ENCODE data around the gene OR52K2.
"Not testable (repeated sequence)": the region's sequence is repeated elsewhere in the genome, so short reads cannot be mapped to it uniquely, and the experiment has no call there.

OR52K2 gene

DNA sequence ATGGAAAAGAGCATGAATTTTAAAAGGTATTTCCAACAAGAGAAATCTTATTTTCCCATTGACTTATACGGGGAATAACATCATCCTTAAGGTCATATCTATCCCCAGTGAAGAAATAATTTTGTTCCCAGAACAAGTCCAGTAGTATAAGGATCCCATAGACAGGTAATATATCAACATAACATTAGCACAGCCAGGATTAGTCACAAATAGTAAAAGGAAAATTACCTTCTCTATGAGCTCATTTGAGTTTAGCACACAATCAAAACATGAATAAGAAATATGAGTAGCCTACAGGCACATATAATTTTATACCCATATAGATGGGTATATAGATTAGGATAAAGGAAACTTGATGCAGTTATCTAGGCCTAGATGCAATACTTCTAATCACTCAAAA is 30.5 kb downstream of the OR52K2 start:
- no peak for TF ChIP-seq CTCF (IDR thresholded peaks at IDR 0.05; ENCODE audit: insufficient read depth, low read depth, low read length, missing control alignments)
- DNase-seq (ENCODE audit: low read depth): no peak
- no peak overlapping the region for H3K4me3 ChIP-seq (ENCODE audit: low read depth, low read length)

DNA sequence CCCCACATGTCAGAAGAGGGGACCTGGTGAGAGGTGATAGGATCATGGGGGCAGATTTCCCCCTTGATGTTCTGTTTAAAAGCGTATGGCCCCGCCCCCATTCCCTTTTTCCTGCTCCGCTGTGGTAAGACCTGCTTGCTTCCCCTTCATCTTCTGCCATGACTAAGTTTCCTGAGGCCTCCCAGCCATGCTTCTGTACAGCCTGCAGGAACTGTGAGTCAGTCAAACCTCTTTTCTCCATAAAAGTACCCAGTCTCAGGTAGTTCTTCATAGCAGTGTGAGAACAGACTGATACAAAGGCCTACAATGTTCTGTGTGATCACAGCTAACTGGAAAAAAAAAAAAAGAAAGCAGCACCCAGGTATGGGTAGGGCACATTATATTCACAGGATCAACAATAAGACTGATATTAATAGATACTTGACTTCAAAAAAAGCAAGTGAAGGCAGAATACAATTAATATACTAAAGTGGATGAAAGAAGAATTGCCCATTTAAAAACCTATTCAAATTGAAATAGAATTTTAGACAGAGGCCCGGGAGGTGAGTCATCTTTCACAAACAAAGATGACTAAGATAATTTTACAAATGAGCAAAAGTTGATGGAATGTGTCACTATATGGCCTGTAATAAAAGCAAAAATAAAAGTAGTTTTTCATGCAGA is 31.6 kb downstream of the OR52K2 start:
- no peak for TF ChIP-seq CTCF (IDR thresholded peaks at IDR 0.05; ENCODE audit: insufficient read depth, low read depth, low read length, missing control alignments)
- H3K4me3 ChIP-seq (ENCODE audit: low read depth, low read length): no peak overlapping the region
- no peak for DNase-seq (ENCODE audit: low read depth)

DNA sequence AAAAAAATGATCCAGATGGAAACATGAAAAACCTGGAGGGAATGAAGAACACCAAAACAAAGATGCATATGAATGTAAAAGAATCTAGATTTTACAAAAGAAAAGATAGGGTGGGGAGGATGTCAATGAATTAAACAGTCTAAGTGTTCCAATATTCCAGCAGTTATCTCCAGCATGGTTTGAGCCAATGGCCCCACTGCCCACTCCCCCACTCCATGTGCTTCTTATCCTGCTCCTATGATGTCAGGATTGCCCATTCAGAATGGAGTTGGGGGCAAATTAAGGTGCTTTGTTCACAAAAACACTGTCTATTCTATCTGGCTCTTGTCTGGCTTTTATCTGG is 32.1 kb downstream of the OR52K2 start:
- no peak for DNase-seq (ENCODE audit: low read depth)
- TF ChIP-seq CTCF (IDR thresholded peaks at IDR 0.05; ENCODE audit: insufficient read depth, low read depth, low read length, missing control alignments): no peak
- no peak overlapping the region for H3K4me3 ChIP-seq (ENCODE audit: low read depth, low read length)

GRCh38 chr11:4482445-4482844 is 33.4 kb downstream of the OR52K2 start, which contains the start of gene OR52K1:
Gene OR52K1, plus strand, starts transcription at chr11:4482646. Its CDS starts 6,255 bp downstream, at chr11:4488901.
- DNase-seq (ENCODE audit: low read depth): no peak
- TF ChIP-seq CTCF (IDR thresholded peaks at IDR 0.05; ENCODE audit: insufficient read depth, low read depth, low read length, missing control alignments): no peak
- no peak within 1 kb of the TSS for H3K4me3 ChIP-seq (ENCODE audit: low read depth, low read length)

GRCh38 chr11:4484310-4484709 is 35.2 kb downstream of the OR52K2 start:
- no peak for TF ChIP-seq CTCF (IDR thresholded peaks at IDR 0.05; ENCODE audit: insufficient read depth, low read depth, low read length, missing control alignments)
- no peak for DNase-seq (ENCODE audit: low read depth)
- H3K4me3 ChIP-seq (ENCODE audit: low read depth, low read length): no peak overlapping the region

- DNase-seq (ENCODE audit: low read depth); H3K4me3 ChIP-seq (ENCODE audit: low read depth, low read length): not testable (repeated sequence)
Observed at GRCh38 chr11:4491405-4491804, 42.3 kb downstream of the OR52K2 start.

- TF ChIP-seq CTCF (IDR thresholded peaks at IDR 0.05; ENCODE audit: insufficient read depth, low read depth, low read length, missing control alignments): no peak
- H3K4me3 ChIP-seq (ENCODE audit: low read depth, low read length): no peak overlapping the region
- DNase-seq (ENCODE audit: low read depth): no peak
Observed at GRCh38 chr11:4491878-4492606, 42.9 kb downstream of the OR52K2 start.

Measured in GM12865 (cell line).